HEK293T (cell line): ENCODE data around the gene LMX1A.

Experiments used
- CTBP1 ChIP-seq: fragments of 450-650 bp; IDR thresholded peaks from 2 replicates; pipeline ENCODE4 v1.6.1; 2016; ENCODE audit warnings: borderline replicate concordance
- TARDBP ChIP-seq: fragments of 450-650 bp; IDR thresholded peaks from 2 replicates; pipeline ENCODE4 v1.6.1; 2016

DNA sequence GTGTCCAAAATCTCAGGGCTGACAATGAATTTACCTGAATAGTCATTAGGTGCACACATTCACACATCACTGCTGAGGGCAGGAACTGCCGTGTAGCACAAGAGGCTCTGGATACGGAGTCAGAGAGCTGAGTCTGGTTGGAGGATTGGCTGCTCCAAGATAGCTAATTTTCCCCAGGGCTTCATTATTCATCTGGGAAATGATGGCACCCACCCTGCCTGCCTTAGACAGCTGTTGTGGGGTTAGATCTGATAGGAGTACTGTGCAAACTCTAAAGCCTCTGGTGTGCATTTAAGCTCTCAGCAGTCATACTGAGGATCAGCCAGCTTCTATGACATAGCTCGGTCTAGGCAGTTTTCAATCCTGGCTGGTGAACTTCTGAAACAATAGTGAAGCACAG lies 67.0 kb downstream of the LMX1A start:
- TF ChIP-seq CTBP1: no peak
- TF ChIP-seq TARDBP: no peak
